HuH-7.5 (cell line): ENCODE data around the gene CHRNA7.
"Not testable (repeated sequence)": the region's sequence is repeated elsewhere in the genome, so short reads cannot be mapped to it uniquely, and the experiment has no call there.

Source experiments
- DNase-seq: peaks from one replicate; pipeline ENCODE4 v3.0.0; 2011; ENCODE audit warnings: low spot score

Gene CHRNA7

GRCh38 chr15:32120577-32121383, 90.5 kb downstream of the CHRNA7 start:
- DNase-seq = no peak

GRCh38 chr15:32121384-32121695, 91.0 kb downstream of the CHRNA7 start:
- no peak for DNase-seq

DNA sequence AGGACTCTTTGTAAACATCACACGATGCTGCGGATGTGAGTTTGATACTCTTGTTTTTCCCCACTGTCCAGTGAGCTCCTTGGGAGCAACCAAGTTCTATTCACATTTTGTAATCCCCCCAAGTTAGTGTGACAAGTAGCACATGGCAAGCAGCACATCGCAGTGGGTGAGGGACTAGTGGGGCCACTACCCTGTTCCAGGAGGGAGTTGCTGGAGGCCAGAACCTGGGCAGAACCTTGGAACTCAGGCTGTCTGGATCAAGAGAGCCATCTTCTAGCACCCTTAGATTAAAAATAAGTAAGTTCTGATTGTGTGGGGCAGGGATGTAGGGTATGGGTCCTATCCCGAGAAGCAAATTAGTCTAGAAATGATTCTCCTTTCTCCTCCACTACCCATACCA, 91.7 kb downstream of the CHRNA7 start:
- DNase-seq = no peak

GRCh38 chr15:32123473-32123872, 93.2 kb downstream of the CHRNA7 start:
- no peak for DNase-seq

- no peak for DNase-seq
These were observed 94.4 kb downstream of the CHRNA7 start for GRCh38 chr15:32124726-32125125.

- no peak for DNase-seq
These were observed 95.3 kb downstream of the CHRNA7 start for GRCh38 chr15:32125595-32125994.

DNA sequence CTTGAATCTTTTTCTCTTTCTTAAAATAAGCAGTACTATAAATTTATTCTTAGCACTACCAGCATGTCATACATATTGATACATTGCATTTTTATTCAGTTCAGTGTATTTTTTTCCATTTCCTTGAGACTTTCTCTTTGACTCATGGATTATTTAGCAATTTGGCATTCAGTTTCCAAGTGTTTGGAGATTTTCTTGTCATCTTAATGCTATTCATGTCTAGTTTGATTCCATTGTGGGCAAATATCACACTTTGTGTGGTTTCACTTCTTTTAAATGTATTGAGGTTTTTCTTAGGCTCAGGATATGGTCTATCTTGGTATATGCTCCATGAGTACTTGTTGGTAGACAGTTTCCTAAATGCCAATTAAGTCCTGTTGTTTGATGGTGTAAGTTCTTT, 99.5 kb downstream of the CHRNA7 start:
- no peak for DNase-seq

DNA sequence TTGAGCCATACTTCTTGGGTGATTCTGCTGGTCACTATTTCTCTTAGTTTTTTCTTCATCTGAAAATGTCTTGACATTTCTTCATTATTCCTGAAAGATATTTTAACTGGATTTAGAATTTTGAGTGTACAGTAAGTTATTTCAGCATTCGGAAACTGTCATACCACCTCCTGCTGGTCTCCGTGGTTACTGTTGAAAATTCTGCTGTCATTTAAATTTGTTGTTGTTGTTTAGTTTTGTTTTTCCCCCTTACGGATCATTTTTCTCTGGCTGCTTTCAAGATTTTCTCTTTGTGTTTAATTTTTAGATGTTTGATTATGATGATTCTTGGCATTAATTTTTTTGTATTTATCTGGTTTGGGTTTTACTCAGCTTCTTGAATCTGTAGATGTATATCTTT, 100.5 kb downstream of the CHRNA7 start:
- no peak for DNase-seq

DNA sequence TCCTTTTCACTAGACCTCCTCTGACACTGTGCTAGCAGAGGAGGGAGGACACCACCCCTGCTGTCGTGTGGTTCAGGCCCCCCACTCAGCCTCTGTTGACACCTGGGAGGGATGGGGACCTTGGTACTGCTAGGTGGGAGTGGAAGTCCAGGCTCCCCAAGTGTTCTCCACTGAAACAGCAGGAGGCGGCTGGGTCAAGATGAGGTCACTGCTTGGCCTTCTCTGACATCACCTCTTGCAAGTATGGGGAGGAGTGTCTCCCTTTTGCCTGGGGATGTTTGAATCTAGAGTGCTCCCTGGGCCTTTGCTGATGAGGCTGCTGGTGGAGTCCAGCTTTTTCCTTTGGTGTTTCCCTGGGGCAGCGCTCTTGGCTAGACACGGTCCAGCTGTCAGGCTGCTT, 101.5 kb downstream of the CHRNA7 start:
- no peak for DNase-seq

- no peak for DNase-seq
These were observed 102.5 kb downstream of the CHRNA7 start for GRCh38 chr15:32132859-32133258.

- no peak for DNase-seq
These were observed 104.5 kb downstream of the CHRNA7 start for GRCh38 chr15:32134842-32135241.

DNA sequence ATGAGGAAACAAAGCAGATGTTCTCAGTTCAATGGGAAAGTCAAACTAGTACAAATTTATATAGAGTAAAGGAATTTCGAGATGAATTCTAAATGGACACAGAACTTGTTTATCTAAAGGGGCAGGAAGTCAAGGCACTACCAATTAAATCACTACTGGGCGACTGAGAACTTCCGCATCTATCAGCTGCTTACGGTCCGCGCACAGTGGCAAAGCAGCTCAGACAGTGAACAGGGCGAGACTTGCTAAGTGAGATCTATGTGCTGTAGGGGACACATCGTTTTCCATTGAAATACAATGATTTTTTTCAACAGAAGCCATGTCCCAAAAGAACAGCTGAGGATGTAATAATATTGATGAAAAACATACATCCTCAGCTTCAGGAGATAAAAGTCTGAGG, 105.0 kb downstream of the CHRNA7 start:
- no peak for DNase-seq

GRCh38 chr15:32145512-32145911, 115.2 kb downstream of the CHRNA7 start:
- not testable (repeated sequence) for DNase-seq

- DNase-seq = no peak
These were observed 118.7 kb downstream of the CHRNA7 start for GRCh38 chr15:32148833-32149555.

DNA sequence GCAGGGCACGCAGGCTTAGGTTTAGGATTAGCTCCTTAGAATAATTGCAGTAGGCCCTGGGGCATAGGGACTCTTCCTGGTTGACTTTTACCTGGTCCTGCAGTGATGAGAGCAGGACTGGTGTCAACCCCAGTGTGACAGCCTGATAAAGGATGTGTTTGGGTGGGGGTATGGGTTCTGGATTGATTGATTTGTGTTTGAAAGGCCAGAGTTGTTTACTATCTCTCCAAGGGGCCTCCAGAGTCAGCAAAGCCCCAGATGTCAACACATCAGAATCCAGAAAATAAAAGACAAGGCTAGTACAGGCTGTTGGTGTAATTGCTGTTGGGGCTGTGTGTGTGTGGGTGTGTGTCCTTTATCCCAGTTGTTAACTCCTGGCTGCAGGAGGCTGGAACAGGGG, 122.3 kb downstream of the CHRNA7 start:
- no peak for DNase-seq

- DNase-seq = not testable (repeated sequence)
These were observed 123.7 kb downstream of the CHRNA7 start for GRCh38 chr15:32153868-32154623.

- DNase-seq = not testable (repeated sequence)
These were observed 131.8 kb downstream of the CHRNA7 start for GRCh38 chr15:32162143-32162542.

DNA sequence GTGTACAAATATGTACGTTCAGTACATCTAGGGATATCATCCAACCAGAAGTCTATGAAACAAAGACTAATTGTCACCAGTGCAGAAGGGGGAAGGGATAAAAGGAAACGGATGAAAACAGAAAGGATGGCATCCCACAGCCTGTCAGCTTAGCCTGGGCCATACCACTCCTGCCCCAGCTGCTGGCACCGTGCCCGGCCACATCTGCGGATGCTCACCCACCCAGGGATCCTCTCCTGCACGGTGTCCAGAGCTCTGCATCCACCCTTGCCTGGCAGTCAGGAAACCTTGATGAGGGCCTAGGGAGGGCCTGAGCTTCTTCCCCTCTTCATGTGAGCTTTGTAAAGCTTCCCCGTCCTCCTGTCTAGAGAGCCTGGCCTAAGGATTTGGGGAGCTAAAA, 133.8 kb downstream of the CHRNA7 start:
- not testable (repeated sequence) for DNase-seq

- not testable (repeated sequence) for DNase-seq
These were observed 134.4 kb downstream of the CHRNA7 start for GRCh38 chr15:32164747-32165146.

DNA sequence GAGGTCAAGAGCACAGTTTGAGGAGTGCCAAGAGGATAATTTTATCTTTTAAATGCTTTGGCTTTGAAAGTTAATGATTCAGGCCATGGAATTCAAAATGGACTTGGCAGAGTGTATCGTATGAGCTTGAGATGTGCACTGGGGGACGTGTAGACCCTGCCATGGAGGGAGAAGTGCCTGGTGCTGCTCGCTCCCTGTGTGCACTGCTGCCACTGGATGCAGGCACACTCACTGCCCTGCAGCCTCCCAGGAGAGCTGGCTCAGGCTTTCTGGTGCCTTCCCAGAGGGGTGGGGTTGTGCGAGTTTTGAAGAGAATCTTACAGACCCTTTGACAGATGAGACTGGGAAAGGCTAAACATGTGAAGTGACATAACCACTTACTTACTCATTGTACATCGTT, 135.5 kb downstream of the CHRNA7 start:
- not testable (repeated sequence) for DNase-seq

GRCh38 chr15:32166270-32166669, 136.0 kb downstream of the CHRNA7 start:
- DNase-seq = not testable (repeated sequence)

DNA sequence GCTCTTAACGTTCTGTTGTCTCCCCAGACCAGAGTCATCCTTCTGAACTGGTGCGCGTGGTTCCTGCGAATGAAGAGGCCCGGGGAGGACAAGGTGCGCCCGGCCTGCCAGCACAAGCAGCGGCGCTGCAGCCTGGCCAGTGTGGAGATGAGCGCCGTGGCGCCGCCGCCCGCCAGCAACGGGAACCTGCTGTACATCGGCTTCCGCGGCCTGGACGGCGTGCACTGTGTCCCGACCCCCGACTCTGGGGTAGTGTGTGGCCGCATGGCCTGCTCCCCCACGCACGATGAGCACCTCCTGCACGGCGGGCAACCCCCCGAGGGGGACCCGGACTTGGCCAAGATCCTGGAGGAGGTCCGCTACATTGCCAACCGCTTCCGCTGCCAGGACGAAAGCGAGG, 137.6 kb downstream of the CHRNA7 start:
- DNase-seq = not testable (repeated sequence)

- DNase-seq = not testable (repeated sequence)
These were observed 150.3 kb downstream of the CHRNA7 start for GRCh38 chr15:32180579-32180978.
